ENCODE measurements around the gene SLC13A4. TPM values are rescaled to one million over a fixed set of nuclear protein-coding genes. Genes with fewer than 3 reads are reported as not detected.

Gene SLC13A4
- total RNA-seq, 1 donor from 2014 or later: not detected

DNA sequence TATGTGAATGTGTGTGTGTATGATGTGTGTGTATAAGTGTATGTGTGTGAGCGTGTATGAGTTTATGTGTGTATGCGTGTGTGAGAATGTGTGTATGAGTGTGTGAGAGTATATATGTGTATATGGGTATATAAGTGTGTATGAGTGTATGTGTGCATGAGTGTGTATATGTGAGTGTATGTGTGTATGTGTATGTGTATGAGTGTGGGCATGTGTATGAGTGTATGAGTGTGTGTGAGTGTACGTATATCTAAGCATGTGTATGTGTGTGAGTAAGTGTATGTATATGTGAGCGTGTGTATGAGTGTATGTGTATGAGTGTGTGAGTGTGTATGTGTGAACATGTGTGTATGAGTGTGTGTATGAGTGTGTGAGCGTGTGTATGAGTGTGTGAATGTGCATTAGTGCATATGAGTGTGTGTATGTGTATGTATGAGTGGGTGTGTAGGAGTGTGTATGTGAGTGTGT, 12.9 kb downstream of the SLC13A4 start:
- Histone ChIP-seq H3K4me1 (peaks cover 6% of the 10 kb centered on the region), H3K9me3 (no peaks in the 10 kb centered on the region), H3K4me3 (no peak overlapping the region), H3K27me3 (no peaks in the 10 kb centered on the region), H3K36me3 (no peaks in the 10 kb centered on the region), H3K27ac (no peak overlapping the region)
- DNase-seq (ENCODE audit: extremely low spot score in 2 of 2): no peak
- intact Hi-C loops (cut with DNase I): no loop called here
- no peak for TF ChIP-seq POLR2A (IDR thresholded peaks at IDR 0.05)
- no peak for TF ChIP-seq POLR2AphosphoS5 (IDR thresholded peaks at IDR 0.05; ENCODE audit: insufficient read depth in 1 of 2, low read depth in 1 of 2)
- TF ChIP-seq, protein P1, sequence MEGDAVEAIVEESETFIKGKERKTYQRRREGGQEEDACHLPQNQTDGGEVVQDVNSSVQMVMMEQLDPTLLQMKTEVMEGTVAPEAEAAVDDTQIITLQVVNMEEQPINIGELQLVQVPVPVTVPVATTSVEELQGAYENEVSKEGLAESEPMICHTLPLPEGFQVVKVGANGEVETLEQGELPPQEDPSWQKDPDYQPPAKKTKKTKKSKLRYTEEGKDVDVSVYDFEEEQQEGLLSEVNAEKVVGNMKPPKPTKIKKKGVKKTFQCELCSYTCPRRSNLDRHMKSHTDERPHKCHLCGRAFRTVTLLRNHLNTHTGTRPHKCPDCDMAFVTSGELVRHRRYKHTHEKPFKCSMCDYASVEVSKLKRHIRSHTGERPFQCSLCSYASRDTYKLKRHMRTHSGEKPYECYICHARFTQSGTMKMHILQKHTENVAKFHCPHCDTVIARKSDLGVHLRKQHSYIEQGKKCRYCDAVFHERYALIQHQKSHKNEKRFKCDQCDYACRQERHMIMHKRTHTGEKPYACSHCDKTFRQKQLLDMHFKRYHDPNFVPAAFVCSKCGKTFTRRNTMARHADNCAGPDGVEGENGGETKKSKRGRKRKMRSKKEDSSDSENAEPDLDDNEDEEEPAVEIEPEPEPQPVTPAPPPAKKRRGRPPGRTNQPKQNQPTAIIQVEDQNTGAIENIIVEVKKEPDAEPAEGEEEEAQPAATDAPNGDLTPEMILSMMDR (IDR thresholded peaks at IDR 0.05): no peak

DNA sequence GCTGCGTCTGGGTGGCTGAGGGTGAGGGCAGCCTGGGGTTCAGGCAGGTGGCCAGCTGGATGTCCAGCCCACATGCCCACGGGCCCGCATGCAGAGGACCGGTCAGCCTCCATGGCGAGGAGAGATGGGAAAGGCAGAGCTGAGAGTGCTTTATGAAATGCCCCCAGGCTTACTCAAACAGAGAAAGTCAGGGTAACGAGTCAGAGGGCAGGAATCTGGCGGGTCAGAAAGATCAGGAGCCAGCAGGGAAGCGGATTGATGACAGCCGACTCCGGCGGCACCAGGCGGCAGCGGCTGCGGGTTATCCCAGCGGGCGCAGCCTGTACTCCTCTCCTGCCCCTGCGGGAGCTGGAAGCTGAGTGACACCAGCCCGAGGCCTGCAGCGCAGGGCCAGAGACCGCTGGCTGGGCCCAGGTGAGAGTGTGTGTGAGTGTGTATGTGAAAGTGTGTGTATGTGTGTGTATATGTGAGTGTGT, 13.4 kb downstream of the SLC13A4 start:
- peaks cover 6% of the 10 kb centered on the region for H3K4me1 ChIP-seq
- no peaks in the 10 kb centered on the region for H3K27me3 ChIP-seq
- DNase-seq (ENCODE audit: extremely low spot score in 2 of 2): no peak
- intact Hi-C loops (cut with DNase I): no loop called here
- TF ChIP-seq POLR2A (IDR thresholded peaks at IDR 0.05) (no peak), POLR2AphosphoS5 (IDR thresholded peaks at IDR 0.05; ENCODE audit: insufficient read depth in 1 of 2, low read depth in 1 of 2) (no peak)
- TF ChIP-seq, protein P1 (IDR thresholded peaks at IDR 0.05): no peak
- no peaks in the 10 kb centered on the region for H3K9me3 ChIP-seq
- no peaks in the 10 kb centered on the region for H3K36me3 ChIP-seq
- H3K4me3 ChIP-seq: no peak overlapping the region
- H3K27ac ChIP-seq: no peak overlapping the region

GRCh38 chr7:135713836-135714470, 14.0 kb downstream of the SLC13A4 start:
- TF ChIP-seq POLR2A (IDR thresholded peaks at IDR 0.05): no peak
- TF ChIP-seq, protein P1 (IDR thresholded peaks at IDR 0.05): no peak
- TF ChIP-seq POLR2AphosphoS5 (IDR thresholded peaks at IDR 0.05; ENCODE audit: insufficient read depth in 1 of 2, low read depth in 1 of 2): no peak
- H3K9me3 ChIP-seq: no peaks in the 10 kb centered on the region
- H3K36me3 ChIP-seq: no peaks in the 10 kb centered on the region
- peaks cover 6% of the 10 kb centered on the region for H3K4me1 ChIP-seq
- no peak overlapping the region for H3K4me3 ChIP-seq
- no peaks in the 10 kb centered on the region for H3K27me3 ChIP-seq
- no peak for DNase-seq (ENCODE audit: extremely low spot score in 2 of 2)
- intact Hi-C loops (cut with DNase I): no loop called here
- H3K27ac ChIP-seq: no peak overlapping the region

GRCh38 chr7:135712796-135713195, 15.2 kb downstream of the SLC13A4 start:
- H3K4me3 ChIP-seq: no peak overlapping the region
- H3K36me3 ChIP-seq: no peaks in the 10 kb centered on the region
- H3K27ac ChIP-seq: no peak overlapping the region
- no peak for DNase-seq (ENCODE audit: extremely low spot score in 2 of 2)
- TF ChIP-seq, protein P1 (IDR thresholded peaks at IDR 0.05): no peak
- TF ChIP-seq POLR2A (IDR thresholded peaks at IDR 0.05) (no peak), POLR2AphosphoS5 (IDR thresholded peaks at IDR 0.05; ENCODE audit: insufficient read depth in 1 of 2, low read depth in 1 of 2) (no peak)
- peaks cover 6% of the 10 kb centered on the region for H3K4me1 ChIP-seq
- no peaks in the 10 kb centered on the region for H3K27me3 ChIP-seq
- H3K9me3 ChIP-seq: no peaks in the 10 kb centered on the region
- intact Hi-C loops (cut with DNase I): no loop called here

GRCh38 chr7:135712182-135712782, 15.7 kb downstream of the SLC13A4 start:
- TF ChIP-seq POLR2A (IDR thresholded peaks at IDR 0.05) (no peak), POLR2AphosphoS5 (IDR thresholded peaks at IDR 0.05; ENCODE audit: insufficient read depth in 1 of 2, low read depth in 1 of 2) (no peak)
- TF ChIP-seq, protein P1 (IDR thresholded peaks at IDR 0.05): no peak
- intact Hi-C loops (cut with DNase I): no loop called here

More at GRCh38 chr7:135712182-135712782, 15.7 kb downstream of the SLC13A4 start:
- Histone ChIP-seq H3K9me3 (no peaks in the 10 kb centered on the region), H3K4me1 (peaks cover 6% of the 10 kb centered on the region), H3K27me3 (no peaks in the 10 kb centered on the region), H3K4me3 (no peak overlapping the region), H3K36me3 (no peaks in the 10 kb centered on the region), H3K27ac (no peak overlapping the region)
- DNase-seq (ENCODE audit: extremely low spot score in 2 of 2): no peak
